ENCODE measurements around the gene KRTAP2-1.

KRTAP2-1 gene

GRCh38 chr17:41071606-41072360 is 24.7 kb upstream of the KRTAP2-1 start:
- Histone ChIP-seq H3K18ac (ENCODE audit: low read depth in 1 of 2, low read length in 2 of 2) (no peak overlapping the region), H2AFZ (ENCODE audit: low read depth, low read length) (no peak overlapping the region), H3K4me2 (ENCODE audit: low read length, poor library complexity, severe bottlenecking) (no peak overlapping the region), H3K23ac (ENCODE audit: low read length in 2 of 2) (no peak overlapping the region), H3K27ac (ENCODE audit: low read length, poor library complexity, severe bottlenecking) (no peak overlapping the region), H2BK12ac (ENCODE audit: low read length in 2 of 2) (no peak overlapping the region), H2BK15ac (ENCODE audit: low read depth, poor library complexity, severe bottlenecking) (no peak overlapping the region), H3K79me1 (replicated peaks; ENCODE audit: low read length, poor library complexity, severe bottlenecking) (no peaks in the 10 kb centered on the region), H3K14ac (ENCODE audit: low read length in 2 of 2) (peak overlapping the region in 1 of 2 experiments; percentile 73), H2BK120ac (ENCODE audit: low read depth, low read length) (no peak overlapping the region), H3K4me1 (ENCODE audit: control insufficient read depth, insufficient read depth, low read depth, low read length) (peaks cover 3% of the 10 kb centered on the region), H3K4ac (ENCODE audit: low read depth in 1 of 2, low read length in 2 of 2) (no peak overlapping the region), H3K36me3 (ENCODE audit: control insufficient read depth in 1 of 2, insufficient read depth in 2 of 2, low read depth in 1 of 2, low read length in 2 of 2) (no peaks in the 10 kb centered on the region), H2BK5ac (ENCODE audit: low read depth, low read length, poor library complexity, severe bottlenecking) (no peak overlapping the region), H3K27me3 (ENCODE audit: control insufficient read depth in 1 of 2, insufficient read depth in 1 of 2, low read length in 2 of 2) (no peaks in the 10 kb centered on the region), H4K91ac (ENCODE audit: low read length) (no peak overlapping the region), H3K9ac (ENCODE audit: low read length) (no peak overlapping the region), H3K9me3 (ENCODE audit: control insufficient read depth, low read length) (no peaks in the 10 kb centered on the region), H4K8ac (ENCODE audit: low read length) (no peak overlapping the region), H3K4me3 (ENCODE audit: insufficient read depth in 1 of 2, low read depth in 1 of 2, low read length in 2 of 2) (no peak overlapping the region), H2AK5ac (ENCODE audit: low read length, severe bottlenecking) (no peak overlapping the region)
- 99% methylated on average over 5 of the region's 5 CpGs for WGBS
- no peak for DNase-seq

- H2BK5ac ChIP-seq (ENCODE audit: low read depth, low read length, poor library complexity, severe bottlenecking), result no peak overlapping the region
- no peak overlapping the region for H3K23ac ChIP-seq (ENCODE audit: low read length in 2 of 2)
- H3K4ac ChIP-seq (ENCODE audit: low read depth in 1 of 2, low read length in 2 of 2), result no peak overlapping the region
- no peak overlapping the region for H4K8ac ChIP-seq (ENCODE audit: low read length)
- 85% methylated on average over 2 of the region's 3 CpGs for WGBS
- no peak overlapping the region for H3K9ac ChIP-seq (ENCODE audit: low read length)
- peaks cover 5% of the 10 kb centered on the region for H3K4me1 ChIP-seq (ENCODE audit: control insufficient read depth, insufficient read depth, low read depth, low read length)
- H2BK120ac ChIP-seq (ENCODE audit: low read depth, low read length), result no peak overlapping the region
- H2BK12ac ChIP-seq (ENCODE audit: low read length in 2 of 2), result no peak overlapping the region
- H2AK5ac ChIP-seq (ENCODE audit: low read length, severe bottlenecking), result no peak overlapping the region
- no peak overlapping the region for H4K91ac ChIP-seq (ENCODE audit: low read length)
- no peak overlapping the region for H2AFZ ChIP-seq (ENCODE audit: low read depth, low read length)
- no peak overlapping the region for H3K27ac ChIP-seq (ENCODE audit: low read length, poor library complexity, severe bottlenecking)
- H3K79me1 ChIP-seq (replicated peaks; ENCODE audit: low read length, poor library complexity, severe bottlenecking), result no peaks in the 10 kb centered on the region
- DNase-seq, result no peak
- H3K27me3 ChIP-seq (ENCODE audit: control insufficient read depth in 1 of 2, insufficient read depth in 1 of 2, low read length in 2 of 2), result no peaks in the 10 kb centered on the region
- H3K14ac ChIP-seq (ENCODE audit: low read length in 2 of 2), result no peak overlapping the region
- H3K36me3 ChIP-seq (ENCODE audit: control insufficient read depth in 1 of 2, insufficient read depth in 2 of 2, low read depth in 1 of 2, low read length in 2 of 2), result no peaks in the 10 kb centered on the region
- H3K18ac ChIP-seq (ENCODE audit: low read depth in 1 of 2, low read length in 2 of 2), result no peak overlapping the region
- H3K9me3 ChIP-seq (ENCODE audit: control insufficient read depth, low read length), result no peaks in the 10 kb centered on the region
- H2BK15ac ChIP-seq (ENCODE audit: low read depth, poor library complexity, severe bottlenecking), result no peak overlapping the region
- H3K4me3 ChIP-seq (ENCODE audit: insufficient read depth in 1 of 2, low read depth in 1 of 2, low read length in 2 of 2), result no peak overlapping the region
- H3K4me2 ChIP-seq (ENCODE audit: low read length, poor library complexity, severe bottlenecking), result no peak overlapping the region
Measured at GRCh38 chr17:41069031-41069430, 21.9 kb upstream of the KRTAP2-1 start.

GRCh38 chr17:41067281-41067680 is 20.2 kb upstream of the KRTAP2-1 start:
- Histone ChIP-seq H3K4me1 (ENCODE audit: control insufficient read depth, insufficient read depth, low read depth, low read length) (peaks cover 5% of the 10 kb centered on the region), H3K23ac (ENCODE audit: low read length in 2 of 2) (no peak overlapping the region), H3K4me2 (ENCODE audit: low read length, poor library complexity, severe bottlenecking) (no peak overlapping the region), H2BK15ac (ENCODE audit: low read depth, poor library complexity, severe bottlenecking) (no peak overlapping the region), H3K4me3 (ENCODE audit: insufficient read depth in 1 of 2, low read depth in 1 of 2, low read length in 2 of 2) (no peak overlapping the region), H2AFZ (ENCODE audit: low read depth, low read length) (no peak overlapping the region), H3K9me3 (ENCODE audit: control insufficient read depth, low read length) (no peaks in the 10 kb centered on the region), H3K14ac (ENCODE audit: low read length in 2 of 2) (no peak overlapping the region), H3K27me3 (ENCODE audit: control insufficient read depth in 1 of 2, insufficient read depth in 1 of 2, low read length in 2 of 2) (no peaks in the 10 kb centered on the region), H2BK120ac (ENCODE audit: low read depth, low read length) (no peak overlapping the region), H3K36me3 (ENCODE audit: control insufficient read depth in 1 of 2, insufficient read depth in 2 of 2, low read depth in 1 of 2, low read length in 2 of 2) (no peaks in the 10 kb centered on the region), H2AK5ac (ENCODE audit: low read length, severe bottlenecking) (no peak overlapping the region), H4K91ac (ENCODE audit: low read length) (no peak overlapping the region), H3K4ac (ENCODE audit: low read depth in 1 of 2, low read length in 2 of 2) (no peak overlapping the region), H4K8ac (ENCODE audit: low read length) (no peak overlapping the region), H2BK12ac (ENCODE audit: low read length in 2 of 2) (no peak overlapping the region), H3K9ac (ENCODE audit: low read length) (no peak overlapping the region), H3K79me1 (replicated peaks; ENCODE audit: low read length, poor library complexity, severe bottlenecking) (no peaks in the 10 kb centered on the region), H2BK5ac (ENCODE audit: low read depth, low read length, poor library complexity, severe bottlenecking) (no peak overlapping the region), H3K18ac (ENCODE audit: low read depth in 1 of 2, low read length in 2 of 2) (no peak overlapping the region), H3K27ac (ENCODE audit: low read length, poor library complexity, severe bottlenecking) (no peak overlapping the region)
- no peak for DNase-seq

GRCh38 chr17:41065829-41066624 is 18.9 kb upstream of the KRTAP2-1 start, which contains the start of gene KRTAP2-4:
Gene KRTAP2-4, minus strand, starts transcription at chr17:41065879. Its CDS starts 34 bp downstream, at chr17:41065845.
- Histone ChIP-seq H3K4ac (ENCODE audit: low read depth in 1 of 2, low read length in 2 of 2) (no peak within 1 kb of the TSS), H2BK12ac (ENCODE audit: low read length in 2 of 2) (no peak within 1 kb of the TSS), H3K18ac (ENCODE audit: low read depth in 1 of 2, low read length in 2 of 2) (peak within 1 kb of the TSS in 1 of 2 experiments; percentile 48), H3K23ac (ENCODE audit: low read length in 2 of 2) (no peak within 1 kb of the TSS), H3K4me1 (ENCODE audit: control insufficient read depth, insufficient read depth, low read depth, low read length) (peaks cover 2% of the 10 kb centered on the region), H3K27me3 (ENCODE audit: control insufficient read depth in 1 of 2, insufficient read depth in 1 of 2, low read length in 2 of 2) (no peaks in the 10 kb centered on the region), H3K9ac (ENCODE audit: low read length) (no peak within 1 kb of the TSS), H3K79me1 (replicated peaks; ENCODE audit: low read length, poor library complexity, severe bottlenecking) (no peaks in the 10 kb centered on the region), H3K36me3 (ENCODE audit: control insufficient read depth in 1 of 2, insufficient read depth in 2 of 2, low read depth in 1 of 2, low read length in 2 of 2) (no peaks in the 10 kb centered on the region), H3K9me3 (ENCODE audit: control insufficient read depth, low read length) (no peaks in the 10 kb centered on the region), H2BK15ac (ENCODE audit: low read depth, poor library complexity, severe bottlenecking) (no peak within 1 kb of the TSS), H3K27ac (ENCODE audit: low read length, poor library complexity, severe bottlenecking) (no peak within 1 kb of the TSS), H3K4me2 (ENCODE audit: low read length, poor library complexity, severe bottlenecking) (no peak within 1 kb of the TSS), H2AK5ac (ENCODE audit: low read length, severe bottlenecking) (no peak within 1 kb of the TSS), H3K14ac (ENCODE audit: low read length in 2 of 2) (no peak within 1 kb of the TSS), H3K4me3 (ENCODE audit: insufficient read depth in 1 of 2, low read depth in 1 of 2, low read length in 2 of 2) (no peak within 1 kb of the TSS), H2BK120ac (ENCODE audit: low read depth, low read length) (no peak within 1 kb of the TSS), H4K8ac (ENCODE audit: low read length) (no peak within 1 kb of the TSS), H2AFZ (ENCODE audit: low read depth, low read length) (no peak within 1 kb of the TSS), H2BK5ac (ENCODE audit: low read depth, low read length, poor library complexity, severe bottlenecking) (no peak within 1 kb of the TSS), H4K91ac (ENCODE audit: low read length) (no peak within 1 kb of the TSS)
- 51% methylated on average over 4 of the region's 6 CpGs for WGBS
- DNase-seq, result peak; percentile 90

Data from mesenchymal stem cell (in vitro differentiated cells and primary cell).